NCI-H2227 (cell line): ENCODE measurements around the gene KCNK3.
"Not testable (repeated sequence)": the region's sequence is repeated elsewhere in the genome, so short reads cannot be mapped to it uniquely, and the experiment has no call there.

Experiments used
- DNase-seq: peaks from one replicate; lab custom pipeline; 2025; ENCODE audit not compliant: unreplicated experiment; lab: John Stamatoyannopoulos, UW

Gene KCNK3

GRCh38 chr2:26692279-26692896, at the start of gene KCNK3:
TSS of gene KCNK3 (plus strand) at chr2:26692722. CDS start at chr2:26692876, 154 bp downstream.
- peak; percentile 83 for DNase-seq

- no peak for DNase-seq
Measured at GRCh38 chr2:26644188-26644835, 48.2 kb upstream of the KCNK3 start.

GRCh38 chr2:26645762-26646161, 46.8 kb upstream of the KCNK3 start:
- DNase-seq, result no peak

- no peak for DNase-seq
Measured at GRCh38 chr2:26646986-26647672, 45.4 kb upstream of the KCNK3 start.

- no peak for DNase-seq
Measured at GRCh38 chr2:26647981-26648380, 44.5 kb upstream of the KCNK3 start.

GRCh38 chr2:26648516-26648915, 44.0 kb upstream of the KCNK3 start:
- DNase-seq, result no peak

- DNase-seq, result no peak
Measured at GRCh38 chr2:26649322-26649721, 43.2 kb upstream of the KCNK3 start.

- no peak for DNase-seq
Measured at GRCh38 chr2:26649992-26650712, 42.4 kb upstream of the KCNK3 start.

- DNase-seq, result no peak
Measured at GRCh38 chr2:26650713-26651469, 41.6 kb upstream of the KCNK3 start.

GRCh38 chr2:26651470-26651771, 41.1 kb upstream of the KCNK3 start:
- no peak for DNase-seq

- DNase-seq, result no peak
Measured at GRCh38 chr2:26651799-26652198, 40.7 kb upstream of the KCNK3 start.

GRCh38 chr2:26652361-26653041, 40.0 kb upstream of the KCNK3 start:
- DNase-seq, result no peak

GRCh38 chr2:26653207-26654060, 39.1 kb upstream of the KCNK3 start:
- DNase-seq, result no peak

GRCh38 chr2:26654061-26654340, 38.5 kb upstream of the KCNK3 start:
- DNase-seq, result no peak

- not testable (repeated sequence) for DNase-seq
Measured at GRCh38 chr2:26655120-26655519, 37.4 kb upstream of the KCNK3 start.

GRCh38 chr2:26655611-26656195, 36.8 kb upstream of the KCNK3 start:
- DNase-seq, result no peak

- DNase-seq, result no peak
Measured at GRCh38 chr2:26657265-26657664, 35.3 kb upstream of the KCNK3 start.

- no peak for DNase-seq
Measured at GRCh38 chr2:26658691-26659346, 33.7 kb upstream of the KCNK3 start.

GRCh38 chr2:26660363-26660962, 32.1 kb upstream of the KCNK3 start:
- DNase-seq, result no peak
